ENCODE results near the gene RTN4R. TPM values are rescaled to one million over a fixed set of nuclear protein-coding genes. Genes with fewer than 3 reads are reported as not detected.

Gene RTN4R
- total and polyA plus RNA-seq, 9 of the 15 experiments (the other 6 are each of a cell fraction or from before 2014, with no cell fraction given): 0.04 to 2.8 (median 1.4) TPM; not detected in 3

DNA sequence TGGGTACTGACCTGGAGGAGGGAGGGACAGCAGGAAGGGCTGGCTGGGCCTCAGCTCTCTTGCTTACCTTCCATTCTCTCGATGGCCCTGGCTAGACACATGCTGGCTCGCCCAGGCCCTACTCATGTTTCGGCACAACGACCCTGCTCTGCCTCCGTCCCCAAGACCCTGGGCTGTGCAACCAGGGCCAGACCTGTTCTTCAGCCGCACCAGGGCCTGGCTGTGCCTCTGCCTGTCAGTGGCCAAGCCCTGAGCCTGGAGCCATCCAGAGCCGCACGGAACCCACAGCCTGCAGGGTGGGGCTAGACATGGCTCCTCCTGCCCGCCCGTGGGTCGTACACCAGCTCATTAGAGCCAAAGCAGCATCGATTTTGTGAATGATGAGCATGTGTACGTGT is 47.5 kb downstream of the RTN4R start (continued):
- TF ChIP-seq CREB3L1 (IDR thresholded peaks at IDR 0.05; ENCODE audit: borderline replicate concordance, low read depth) (no peak), FOXJ3 (CRISPR knock-in tag; IDR thresholded peaks at IDR 0.05) (no peak), ZNF316 (IDR thresholded peaks at IDR 0.05) (no peak), HIVEP1 (CRISPR knock-in tag; IDR thresholded peaks at IDR 0.05) (0 out of 2 replicates have a peak, but pooled peaks have one; percentile 21), HMGN3 (IDR thresholded peaks at IDR 0.05; ENCODE audit: borderline replicate concordance, extremely low read depth, insufficient read length, low read depth, low read length) (peak; percentile 44), ELF2 (CRISPR knock-in tag; IDR thresholded peaks at IDR 0.05) (no peak), ARID3B (CRISPR knock-in tag; IDR thresholded peaks at IDR 0.05; ENCODE audit: borderline replicate concordance) (0 out of 2 replicates have a peak, but pooled peaks have one; percentile 44), ZNF133 (CRISPR knock-in tag; IDR thresholded peaks at IDR 0.05) (no peak), RBFOX2 (IDR thresholded peaks at IDR 0.05; ENCODE audit: low read depth, low read length) (no peak), ZKSCAN3 (CRISPR knock-in tag; IDR thresholded peaks at IDR 0.05) (no peak), MCM5 (IDR thresholded peaks at IDR 0.05; ENCODE audit: low read depth) (no peak), ZNF77 (CRISPR knock-in tag; IDR thresholded peaks at IDR 0.05) (no peak), THAP12 (CRISPR knock-in tag; IDR thresholded peaks at IDR 0.05) (0 out of 2 replicates have a peak, but pooled peaks have one; percentile 33), ZBTB40 (IDR thresholded peaks at IDR 0.05) (no peak), ZBTB40 (CRISPR knock-in tag; IDR thresholded peaks at IDR 0.05) (peak; percentile 45)

Measured in K562 (cell line).